ENCODE measurements around the gene MAML2. TPM values are rescaled to one million over a fixed set of nuclear protein-coding genes. Genes with fewer than 3 reads are reported as not detected.

The MAML2 gene
- polyA plus RNA-seq, 1 of the 3 experiments (the other 2 are of a cell fraction), result 20.1 TPM

DNA sequence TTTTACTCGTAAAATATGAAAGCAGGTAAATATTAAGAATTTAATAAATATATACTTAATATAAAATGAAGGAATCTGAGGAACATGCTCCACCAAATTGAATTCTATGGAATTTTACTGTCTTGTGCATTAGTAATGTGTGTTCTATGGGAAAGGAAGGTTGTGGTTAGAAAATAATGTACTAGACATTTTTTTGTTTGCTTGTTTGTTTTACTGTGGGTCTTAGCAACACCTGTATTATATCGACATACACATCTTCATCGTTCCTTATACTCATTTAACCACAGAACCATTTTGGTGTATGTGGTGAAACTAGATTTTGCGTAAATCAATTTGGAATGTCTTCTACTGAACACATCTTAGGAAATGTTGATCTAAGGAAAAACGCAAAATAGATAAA is 304.9 kb downstream of the MAML2 start:
- H3K4me3 ChIP-seq (ENCODE audit: low read depth in 2 of 2, low read length in 1 of 2), result no peak overlapping the region
- no peaks in the 10 kb centered on the region for H3K4me1 ChIP-seq (ENCODE audit: control insufficient read depth in 1 of 2, insufficient read depth in 2 of 2, low read depth in 1 of 2, low read length in 1 of 2)
- 95% methylated on average over 5 of the region's 5 CpGs for WGBS (ENCODE audit: low lambda C conversion rate)
- CTCF ChIA-PET, result interaction anchor here (0.9 kb wide), 1 partner anchor 305 kb away, joined by 5 read pairs; the partner anchor contains the start of gene MAML2
- no peak overlapping the region for H3K27ac ChIP-seq (ENCODE audit: low read depth in 2 of 2, low read length in 1 of 2)
- H3K27me3 ChIP-seq (ENCODE audit: insufficient read depth), result no peaks in the 10 kb centered on the region
- no peak overlapping the region for H2AFZ ChIP-seq (ENCODE audit: low read depth)
- POLR2A ChIA-PET, result no interaction called here
- no peak overlapping the region for H3K9ac ChIP-seq
- H3K79me2 ChIP-seq (ENCODE audit: insufficient read depth), result peaks cover 28% of the 10 kb centered on the region
- H4K20me1 ChIP-seq (ENCODE audit: insufficient read depth), result no peaks in the 10 kb centered on the region
- peaks cover 6% of the 10 kb centered on the region for H3F3A ChIP-seq (replicated peaks; ENCODE audit: insufficient read depth)
- TF ChIP-seq CHD2 (IDR thresholded peaks at IDR 0.05; ENCODE audit: low read length, partially characterized antibody), result no peak
- TF ChIP-seq, protein P1, sequence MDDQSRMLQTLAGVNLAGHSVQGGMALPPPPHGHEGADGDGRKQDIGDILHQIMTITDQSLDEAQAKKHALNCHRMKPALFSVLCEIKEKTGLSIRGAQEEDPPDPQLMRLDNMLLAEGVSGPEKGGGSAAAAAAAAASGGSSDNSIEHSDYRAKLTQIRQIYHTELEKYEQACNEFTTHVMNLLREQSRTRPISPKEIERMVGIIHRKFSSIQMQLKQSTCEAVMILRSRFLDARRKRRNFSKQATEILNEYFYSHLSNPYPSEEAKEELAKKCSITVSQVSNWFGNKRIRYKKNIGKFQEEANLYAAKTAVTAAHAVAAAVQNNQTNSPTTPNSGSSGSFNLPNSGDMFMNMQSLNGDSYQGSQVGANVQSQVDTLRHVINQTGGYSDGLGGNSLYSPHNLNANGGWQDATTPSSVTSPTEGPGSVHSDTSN (IDR thresholded peaks at IDR 0.05), result no peak
- TF ChIP-seq, protein P2, sequence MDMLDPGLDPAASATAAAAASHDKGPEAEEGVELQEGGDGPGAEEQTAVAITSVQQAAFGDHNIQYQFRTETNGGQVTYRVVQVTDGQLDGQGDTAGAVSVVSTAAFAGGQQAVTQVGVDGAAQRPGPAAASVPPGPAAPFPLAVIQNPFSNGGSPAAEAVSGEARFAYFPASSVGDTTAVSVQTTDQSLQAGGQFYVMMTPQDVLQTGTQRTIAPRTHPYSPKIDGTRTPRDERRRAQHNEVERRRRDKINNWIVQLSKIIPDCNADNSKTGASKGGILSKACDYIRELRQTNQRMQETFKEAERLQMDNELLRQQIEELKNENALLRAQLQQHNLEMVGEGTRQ (IDR thresholded peaks at IDR 0.05; ENCODE audit: borderline replicate concordance, low read depth, low read length), result no peak
- no peak for TF ChIP-seq RCOR1 (IDR thresholded peaks at IDR 0.05; ENCODE audit: low read length)
- TF ChIP-seq, protein P3, sequence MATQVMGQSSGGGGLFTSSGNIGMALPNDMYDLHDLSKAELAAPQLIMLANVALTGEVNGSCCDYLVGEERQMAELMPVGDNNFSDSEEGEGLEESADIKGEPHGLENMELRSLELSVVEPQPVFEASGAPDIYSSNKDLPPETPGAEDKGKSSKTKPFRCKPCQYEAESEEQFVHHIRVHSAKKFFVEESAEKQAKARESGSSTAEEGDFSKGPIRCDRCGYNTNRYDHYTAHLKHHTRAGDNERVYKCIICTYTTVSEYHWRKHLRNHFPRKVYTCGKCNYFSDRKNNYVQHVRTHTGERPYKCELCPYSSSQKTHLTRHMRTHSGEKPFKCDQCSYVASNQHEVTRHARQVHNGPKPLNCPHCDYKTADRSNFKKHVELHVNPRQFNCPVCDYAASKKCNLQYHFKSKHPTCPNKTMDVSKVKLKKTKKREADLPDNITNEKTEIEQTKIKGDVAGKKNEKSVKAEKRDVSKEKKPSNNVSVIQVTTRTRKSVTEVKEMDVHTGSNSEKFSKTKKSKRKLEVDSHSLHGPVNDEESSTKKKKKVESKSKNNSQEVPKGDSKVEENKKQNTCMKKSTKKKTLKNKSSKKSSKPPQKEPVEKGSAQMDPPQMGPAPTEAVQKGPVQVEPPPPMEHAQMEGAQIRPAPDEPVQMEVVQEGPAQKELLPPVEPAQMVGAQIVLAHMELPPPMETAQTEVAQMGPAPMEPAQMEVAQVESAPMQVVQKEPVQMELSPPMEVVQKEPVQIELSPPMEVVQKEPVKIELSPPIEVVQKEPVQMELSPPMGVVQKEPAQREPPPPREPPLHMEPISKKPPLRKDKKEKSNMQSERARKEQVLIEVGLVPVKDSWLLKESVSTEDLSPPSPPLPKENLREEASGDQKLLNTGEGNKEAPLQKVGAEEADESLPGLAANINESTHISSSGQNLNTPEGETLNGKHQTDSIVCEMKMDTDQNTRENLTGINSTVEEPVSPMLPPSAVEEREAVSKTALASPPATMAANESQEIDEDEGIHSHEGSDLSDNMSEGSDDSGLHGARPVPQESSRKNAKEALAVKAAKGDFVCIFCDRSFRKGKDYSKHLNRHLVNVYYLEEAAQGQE (IDR thresholded peaks at IDR 0.05; ENCODE audit: low read depth, low read length), result no peak
- no peak for TF ChIP-seq GATA2 (CRISPR knock-in tag; IDR thresholded peaks at IDR 0.05)
- no peak for TF ChIP-seq MEF2A (IDR thresholded peaks at IDR 0.05; ENCODE audit: borderline replicate concordance, low read depth)
- no peak for TF ChIP-seq EP300 (IDR thresholded peaks at IDR 0.05; ENCODE audit: borderline replicate concordance in 1 of 2, low read depth in 1 of 2, low read length in 1 of 2)
- TF ChIP-seq FOXM1 (IDR thresholded peaks at IDR 0.05; ENCODE audit: low read depth), result no peak
- TF ChIP-seq EZH2phosphoT487 (IDR thresholded peaks at IDR 0.05; ENCODE audit: borderline replicate concordance, low read depth), result no peak
- TF ChIP-seq ELF1 (IDR thresholded peaks at IDR 0.05), result no peak
- TF ChIP-seq FOXJ3 (CRISPR knock-in tag; IDR thresholded peaks at IDR 0.05), result no peak
- no peak for TF ChIP-seq SIN3A (IDR thresholded peaks at IDR 0.05; ENCODE audit: borderline replicate concordance, low read depth, low read length)
- no peak for TF ChIP-seq MAX (IDR thresholded peaks at IDR 0.05; ENCODE audit: low read depth)
- TF ChIP-seq GABPA (IDR thresholded peaks at IDR 0.05; ENCODE audit: low read depth), result no peak
- TF ChIP-seq IRF3 (IDR thresholded peaks at IDR 0.05; ENCODE audit: low read depth, low read length), result no peak
- no peaks in the 10 kb centered on the region for H3K9me3 ChIP-seq
- H3K9me2 ChIP-seq, result no peaks in the 10 kb centered on the region
- H3K4me2 ChIP-seq, result no peak overlapping the region
- H3K36me3 ChIP-seq (replicated peaks in 1 of 2; ENCODE audit: control insufficient read depth in 1 of 2, insufficient read depth in 2 of 2, low read length in 1 of 2), result peaks cover 0 to 15% of the 10 kb centered on the region in 2 experiments
- DNase-seq, result no peak

All from SK-N-SH (cell line).